HFF-Myc (cell line): ENCODE data around the gene NBEA.

ENCODE experiments used
- DNase-seq: peaks from one replicate; pipeline ENCODE4 v3.0.0-alpha.2; 2011; ENCODE audit warnings: low read depth; ENCODE audit errors: extremely low read depth
- H3K4me3 ChIP-seq: replicated peaks from 2 replicates; pipeline ENCODE4 v1.5.1; 2011; ENCODE audit warnings: low read depth, mild to moderate bottlenecking, control low read depth, low read length
- CTCF ChIP-seq: IDR thresholded peaks from 2 replicates; pipeline ENCODE4 v1.5.1; 2012; ENCODE audit warnings: mild to moderate bottlenecking, low read depth, low read length, control low read depth; ENCODE audit errors: missing control alignments

Gene NBEA

GRCh38 chr13:35646056-35646774 lies 704.1 kb downstream of the NBEA start:
- DNase-seq: no peak
- no peak overlapping the region for H3K4me3 ChIP-seq
- TF ChIP-seq CTCF: no peak

DNA sequence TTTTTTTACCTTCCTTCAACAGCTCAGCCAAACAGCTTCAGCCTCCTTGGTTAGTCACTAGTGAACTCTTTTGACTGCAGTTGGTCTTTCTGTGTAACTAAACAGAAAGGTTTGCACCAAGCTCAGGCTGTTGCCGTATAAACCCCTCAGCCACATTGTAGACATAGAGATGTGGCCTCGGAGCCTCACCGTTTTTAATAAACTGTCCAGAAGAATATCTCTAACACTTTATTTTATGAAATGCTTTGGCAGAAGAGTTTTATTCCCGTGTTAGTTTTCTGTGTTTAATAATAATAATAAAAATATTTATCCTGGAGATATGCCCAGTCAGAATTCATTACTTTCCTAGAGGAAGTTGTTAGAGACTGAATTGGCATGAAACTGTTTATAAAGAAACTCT lies 706.1 kb downstream of the NBEA start:
- no peak overlapping the region for H3K4me3 ChIP-seq
- DNase-seq: no peak
- TF ChIP-seq CTCF: no peak

- TF ChIP-seq CTCF: no peak
- H3K4me3 ChIP-seq: no peak overlapping the region
- DNase-seq: no peak
These were observed 707.1 kb downstream of the NBEA start for GRCh38 chr13:35649162-35649561.

DNA sequence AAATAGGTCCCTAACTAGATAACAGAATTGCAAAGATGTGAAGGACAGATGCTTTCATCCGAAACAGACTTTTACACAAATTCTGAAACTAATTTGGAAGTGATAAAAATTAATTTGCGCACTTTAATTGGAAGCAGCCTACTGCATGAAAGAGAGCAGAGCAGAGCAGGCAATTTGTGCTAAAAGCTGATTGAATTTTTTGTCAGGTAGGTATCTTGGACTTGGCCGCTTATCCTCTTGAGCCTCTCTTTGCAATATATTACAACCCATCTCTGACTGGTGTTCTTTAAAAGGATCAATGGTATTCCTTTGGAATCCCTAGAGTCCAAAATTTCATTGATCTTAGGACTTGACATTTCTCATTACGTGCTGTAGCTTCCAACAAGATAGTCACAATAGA lies 717.7 kb downstream of the NBEA start:
- DNase-seq: no peak
- no peak for TF ChIP-seq CTCF
- no peak overlapping the region for H3K4me3 ChIP-seq

DNA sequence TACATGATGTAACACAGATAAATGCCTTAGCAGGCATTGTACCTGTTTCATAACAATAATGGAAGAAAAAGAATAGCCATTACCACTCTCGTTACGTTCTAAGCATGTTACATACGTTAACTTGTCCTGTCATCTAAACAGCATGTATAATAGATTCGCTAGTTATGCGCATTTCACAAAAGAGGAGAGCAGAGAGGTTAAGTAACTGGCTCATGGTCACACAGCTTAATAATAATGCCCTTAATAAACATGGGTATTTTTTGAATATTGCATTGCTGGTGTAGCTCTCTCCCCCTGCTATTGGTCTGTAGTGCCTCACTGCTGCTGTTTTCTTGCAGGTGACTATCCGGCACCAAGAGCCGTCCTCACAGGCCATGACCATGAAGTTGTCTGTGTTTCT lies 722.7 kb downstream of the NBEA start:
- TF ChIP-seq CTCF: no peak
- DNase-seq: no peak
- H3K4me3 ChIP-seq: no peak overlapping the region

GRCh38 chr13:35669321-35669720 lies 727.3 kb downstream of the NBEA start:
- no peak for DNase-seq
- H3K4me3 ChIP-seq: no peak overlapping the region
- TF ChIP-seq CTCF: no peak

- DNase-seq: peak; percentile 66
- no peak overlapping the region for H3K4me3 ChIP-seq
- no peak for TF ChIP-seq CTCF
These were observed 730.5 kb downstream of the NBEA start for GRCh38 chr13:35672611-35673010.
